ENCODE measurements around the gene RAB8B. TPM values are rescaled to one million over a fixed set of nuclear protein-coding genes. Genes with fewer than 3 reads are reported as not detected.

RAB8B gene
- total RNA-seq, 1 experiment from 2014 or later, result 33.8 TPM

DNA sequence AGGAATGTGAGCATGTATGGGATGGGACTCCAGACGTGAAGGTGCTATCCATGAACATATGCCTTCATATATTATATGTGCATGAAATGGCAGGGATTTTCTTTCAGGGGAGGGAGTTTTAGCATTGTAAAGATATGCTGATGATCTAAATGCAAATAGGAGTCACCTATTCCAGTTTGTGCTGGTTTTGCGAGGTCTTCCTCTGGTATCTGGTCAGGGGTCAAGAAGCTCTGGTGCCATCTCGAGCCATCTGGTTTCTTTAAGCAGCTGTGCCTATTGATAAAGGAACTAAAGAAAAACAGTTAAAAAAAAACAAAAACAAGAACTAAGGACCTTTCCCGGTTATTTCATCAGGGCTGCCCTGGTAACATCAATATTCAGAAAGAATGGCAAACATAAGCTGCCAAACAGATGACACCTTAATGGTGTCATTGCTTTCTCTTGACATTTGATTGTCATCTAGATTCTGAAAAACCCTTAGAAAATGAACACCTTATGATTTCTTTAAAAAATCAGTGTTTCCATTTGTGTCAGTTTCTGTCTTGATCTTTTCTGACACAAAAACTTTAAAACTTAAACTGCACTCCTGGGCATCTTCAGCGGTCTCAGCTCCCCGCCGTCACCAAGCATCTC lies 110.7 kb downstream of the RAB8B start:
- Histone ChIP-seq H3K9ac (ENCODE audit: extremely low read depth, insufficient read length, low read length) (no peak overlapping the region), H3K14ac (ENCODE audit: insufficient read depth, low read length) (no peak overlapping the region), H3K27ac (ENCODE audit: insufficient read length, low read depth, low read length) (no peak overlapping the region), H2BK20ac (ENCODE audit: low read depth, low read length, poor library complexity, severe bottlenecking) (no peak overlapping the region), H3T11ph (ENCODE audit: low read length) (no peak overlapping the region), H4K91ac (ENCODE audit: insufficient read length, low read depth, low read length) (no peak overlapping the region), H2AFZ (ENCODE audit: low read length) (no peak overlapping the region), H3K23ac (ENCODE audit: insufficient read length, low read depth, low read length) (no peak overlapping the region), H3K27me3 (ENCODE audit: insufficient read depth, low read length) (no peaks in the 10 kb centered on the region), H3K4me1 (ENCODE audit: insufficient read depth, low read length) (no peaks in the 10 kb centered on the region), H3K4me2 (ENCODE audit: insufficient read depth, insufficient read length, low read length) (no peak overlapping the region), H2BK12ac (ENCODE audit: insufficient read length, low read depth, low read length) (no peak overlapping the region), H4K20me1 (ENCODE audit: control insufficient read depth, insufficient read depth, insufficient read length) (no peaks in the 10 kb centered on the region), H3K79me1 (ENCODE audit: insufficient read depth, low read depth, low read length, poor library complexity, severe bottlenecking) (no peaks in the 10 kb centered on the region), H2AK5ac (ENCODE audit: insufficient read length, low read length) (no peak overlapping the region), H2BK120ac (ENCODE audit: low read depth, low read length, poor library complexity, severe bottlenecking) (no peak overlapping the region), H3K9me3 (ENCODE audit: control insufficient read depth, low read depth, low read length) (no peaks in the 10 kb centered on the region), H3K56ac (ENCODE audit: insufficient read length, low read depth, low read length) (no peak overlapping the region), H4K8ac (replicated peaks; ENCODE audit: insufficient read length, low read depth, low read length) (no peak overlapping the region), H3K4ac (ENCODE audit: low read depth, low read length) (no peak overlapping the region), H3K23me2 (ENCODE audit: insufficient read length, low read depth, low read length, poor library complexity, severe bottlenecking) (no peaks in the 10 kb centered on the region), H4K5ac (ENCODE audit: insufficient read length, low read depth, low read length) (no peak overlapping the region), H2BK15ac (ENCODE audit: low read depth, low read length) (no peak overlapping the region), H3K18ac (ENCODE audit: insufficient read length, low read depth, low read length) (no peak overlapping the region), H3K79me2 (ENCODE audit: insufficient read depth, low read length) (no peaks in the 10 kb centered on the region), H2BK5ac (ENCODE audit: insufficient read length, low read length) (no peak overlapping the region)
- Mint-ChIP-seq H3K27ac (no peak overlapping the region; a peak in 1 of 7 replicates), H3K4me1 (peaks cover 4 to 14% of the 10 kb centered on the region in 2 experiments; a peak in 3 of 4 replicates), H3K36me3 (ENCODE audit: insufficient read depth in 1 of 3, low read depth in 3 of 3) (peaks cover 0 to 15% (median 11%) of the 10 kb centered on the region in 3 experiments; a peak in 5 of 7 replicates), H3K9me3 (no peaks in the 10 kb centered on the region), H3K4me3 (no peak overlapping the region), H3K27me3 (ENCODE audit: low read depth) (no peaks in the 10 kb centered on the region)
- no peak for DNase-seq
- WGBS (ENCODE audit: extremely low coverage, insufficient read length, low lambda C conversion rate), result no CpG with 5 or more reads among the region's 7 CpGs
- no peak for TF ChIP-seq CTCF (conservative IDR thresholded peaks at IDR 0.05)

Data from H9 (cell line).